Calu3 (cell line): ENCODE measurements around the gene ST6GAL1. TPM values are rescaled to one million over a fixed set of nuclear protein-coding genes. Genes with fewer than 3 reads are reported as not detected.

Experiments used
- BruUV-seq: library from RNA; stranded (reverse); fragments of 400-500 nt; replicated peaks from 2 replicates; lab custom pipeline; 2021; lab: Mats Ljungman, UMichigan
- CTCF ChIA-PET: fragments of 300-600 bp; sonication (Branson Sonifier 250); formaldehyde crosslinking; loops from one replicate; lab custom pipeline; 2022; ENCODE audit warnings: antibody characterized with exemption; lab: Charles Lee
- DNase-seq: peaks from one replicate; pipeline ENCODE4 v3.0.0; 2022
- H3K27ac Mint-ChIP-seq: one replicate; pipeline ENCODE4 v1.8.0; 2022; ENCODE audit warnings: mixed read lengths; ENCODE audit not compliant: unreplicated experiment
- H3K27me3 Mint-ChIP-seq: one replicate; pipeline ENCODE4 v1.8.0; 2022; ENCODE audit warnings: mixed read lengths; ENCODE audit not compliant: unreplicated experiment
- H3K36me3 Mint-ChIP-seq: one replicate; pipeline ENCODE4 v1.8.0; 2022; ENCODE audit warnings: mild to moderate bottlenecking, moderate library complexity, mixed read lengths; ENCODE audit not compliant: insufficient read depth, unreplicated experiment
- H3K4me1 Mint-ChIP-seq: one replicate; pipeline ENCODE4 v1.8.0; 2022; ENCODE audit warnings: mild to moderate bottlenecking, low read depth, mixed read lengths; ENCODE audit not compliant: unreplicated experiment
- H3K4me3 Mint-ChIP-seq: one replicate; pipeline ENCODE4 v1.8.0; 2022; ENCODE audit warnings: mild to moderate bottlenecking, low read depth, moderate library complexity, mixed read lengths; ENCODE audit not compliant: unreplicated experiment
- H3K9me3 Mint-ChIP-seq: one replicate; pipeline ENCODE4 v1.8.0; 2022; ENCODE audit warnings: low read depth, mixed read lengths; ENCODE audit not compliant: unreplicated experiment
- CTCF ChIP-seq: fragments of 200-600 bp; IDR thresholded peaks from one replicate; pipeline ENCODE4 v1.8.0; 2022; ENCODE audit warnings: antibody characterized with exemption; ENCODE audit not compliant: unreplicated experiment
- intact Hi-C: fragments of 100-400 bp; cut with micrococcal nuclease; formaldehyde crosslinking; loops from one replicate; pipeline ENCODE4 v1.10.0; 2022; ENCODE audit not compliant: unreplicated experiment
- total RNA-seq: library from RNA; stranded (reverse); gene quantifications from 2 replicates; pipeline ENCODE4 v1.2.3, GENCODE V29; 2022

The ST6GAL1 gene
- total RNA-seq, 1 experiment from 2014 or later = 20.4 TPM

GRCh38 chr3:186895406-186895805 lies 34.9 kb upstream of the ST6GAL1 start:
- H3K9me3 Mint-ChIP-seq = no peaks in the 10 kb centered on the region
- intact Hi-C loops = no loop called here
- H3K4me1 Mint-ChIP-seq = peaks cover 8% of the 10 kb centered on the region
- TF ChIP-seq CTCF = no peak
- no peak overlapping the region for H3K4me3 Mint-ChIP-seq
- CTCF ChIA-PET = no interaction called here
- no peak for DNase-seq
- H3K27ac Mint-ChIP-seq = no peak overlapping the region
- no peaks in the 10 kb centered on the region for H3K36me3 Mint-ChIP-seq
- peaks cover under 1% of the 10 kb centered on the region for H3K27me3 Mint-ChIP-seq
- no TSS peak for BruUV-seq

- H3K27ac Mint-ChIP-seq = no peak overlapping the region
- H3K4me3 Mint-ChIP-seq = no peak overlapping the region
- no peak for DNase-seq
- no peak for TF ChIP-seq CTCF
- peaks cover 13% of the 10 kb centered on the region for H3K4me1 Mint-ChIP-seq
- intact Hi-C loops = no loop called here
- no peaks in the 10 kb centered on the region for H3K36me3 Mint-ChIP-seq
- H3K9me3 Mint-ChIP-seq = no peaks in the 10 kb centered on the region
- CTCF ChIA-PET = no interaction called here
- BruUV-seq = no TSS peak
- no peaks in the 10 kb centered on the region for H3K27me3 Mint-ChIP-seq
Measured at GRCh38 chr3:186896006-186896405, 34.3 kb upstream of the ST6GAL1 start.

- intact Hi-C loops = no loop called here
- no TSS peak for BruUV-seq
- H3K36me3 Mint-ChIP-seq = no peaks in the 10 kb centered on the region
- no peak for DNase-seq
- H3K4me3 Mint-ChIP-seq = no peak overlapping the region
- no peaks in the 10 kb centered on the region for H3K9me3 Mint-ChIP-seq
- no peak overlapping the region for H3K27ac Mint-ChIP-seq
- CTCF ChIA-PET = no interaction called here
- no peaks in the 10 kb centered on the region for H3K27me3 Mint-ChIP-seq
- peaks cover 16% of the 10 kb centered on the region for H3K4me1 Mint-ChIP-seq
- no peak for TF ChIP-seq CTCF
Measured at GRCh38 chr3:186896875-186897274, 33.5 kb upstream of the ST6GAL1 start.

GRCh38 chr3:186901135-186901734 lies 29.1 kb upstream of the ST6GAL1 start:
- Mint-ChIP-seq H3K36me3 (no peaks in the 10 kb centered on the region), H3K4me1 (peaks cover 8% of the 10 kb centered on the region), H3K4me3 (no peak overlapping the region), H3K27me3 (peaks cover 22% of the 10 kb centered on the region), H3K9me3 (no peaks in the 10 kb centered on the region), H3K27ac (peak overlapping the region; percentile 45)
- intact Hi-C loops = no loop called here
- CTCF ChIA-PET = no interaction called here
- no TSS peak for BruUV-seq
- TF ChIP-seq CTCF = no peak
- DNase-seq = no peak
